ENCODE data around the gene DDR1.

GRCh38 chr6:30917041-30917440 lies 32.7 kb downstream of the DDR1 start:
- no peak for TF ChIP-seq ZNF274 (IDR thresholded peaks at IDR 0.05; ENCODE audit: low read depth, low read length)
- no peak for TF ChIP-seq SUZ12 (IDR thresholded peaks at IDR 0.05; ENCODE audit: extremely low read depth, insufficient read depth, insufficient read length)

All from NT2/D1 (cell line).